GM12878 (cell line): ENCODE data around the gene LRP5. TPM values are rescaled to one million over a fixed set of nuclear protein-coding genes. Genes with fewer than 3 reads are reported as not detected.

ENCODE experiments used
- ATAC-seq: fragments of 200-7000 bp; cut with Tn5 transposase; 3 replicates; pipeline ENCODE4 v1.9.1; 2020; ENCODE audit warnings: mild to moderate bottlenecking, moderate library complexity
- BruUV-seq: library from RNA; stranded (reverse); fragments of 400-500 nt; replicated peaks from 2 replicates; lab custom pipeline; 2021; lab: Mats Ljungman, UMichigan
- CTCF ChIA-PET: fragments of 300-600 bp; sonication (Branson Sonifier 250); formaldehyde crosslinking; extraction: SDS; loops from one replicate; lab custom pipeline; 2021; ENCODE audit warnings: inconsistent platforms; lab: Yijun Ruan, JAX
- POLR2A ChIA-PET: fragments of 350-600 bp; formaldehyde crosslinking; extraction: SDS; loops from one replicate; lab custom pipeline; 2021; ENCODE audit warnings: inconsistent platforms; lab: Charles Lee
- RAD21 ChIA-PET: fragments of 300-600 bp; sonication (Branson Sonifier 250); formaldehyde crosslinking; loops from one replicate; lab custom pipeline; 2023; ENCODE audit warnings: antibody characterized with exemption; ENCODE audit not compliant: unreplicated experiment; lab: Charles Lee
- SMC1A ChIA-PET: fragments of 300-600 bp; sonication (Branson Sonifier 250); formaldehyde crosslinking; loops from one replicate; lab custom pipeline; 2023; ENCODE audit not compliant: unreplicated experiment, uncharacterized antibody; lab: Charles Lee
- DNase-seq: peaks from one replicate; pipeline ENCODE4 v3.0.0-alpha.2; 2011; ENCODE audit warnings: low read depth, low spot score
- FAIRE-seq: peaks from 3 replicates; lab custom pipeline; 2011; peaks lifted over from hg19 to GRCh38; lab: Jason Lieb, UNC
- H2AFZ ChIP-seq: 2 replicates; pipeline ENCODE4 v1.6.0; 2011; ENCODE audit warnings: low read depth, low read length, control low read depth; ENCODE audit not compliant: control insufficient read depth
- H3K27ac ChIP-seq: 2 replicates; pipeline ENCODE4 v1.5.1; 2011; ENCODE audit warnings: control low read depth; ENCODE audit not compliant: control insufficient read depth, insufficient read depth
- H3K27me3 ChIP-seq, 2 experiments: replicated peaks in 1 of 2; 2 replicates each; pipeline versions ENCODE4 v1.6.0 to v1.6.1; 2011; ENCODE audit warnings: low read length in 1 of 2; ENCODE audit not compliant: control insufficient read depth in 2 of 2, insufficient read depth in 2 of 2
- H3K36me3 ChIP-seq, 2 experiments: 2 replicates each; pipeline ENCODE4 v1.5.1; 2011; ENCODE audit warnings: low read length in 1 of 2; ENCODE audit not compliant: control insufficient read depth in 2 of 2, insufficient read depth in 2 of 2
- H3K4me1 ChIP-seq: 2 replicates; pipeline ENCODE4 v1.6.1; 2011; ENCODE audit warnings: mild to moderate bottlenecking, low read length, moderate library complexity, mixed read lengths; ENCODE audit not compliant: control insufficient read depth, insufficient read depth
- H3K4me2 ChIP-seq: 2 replicates; pipeline ENCODE4 v1.6.0; 2011; ENCODE audit warnings: control low read depth; ENCODE audit not compliant: control insufficient read depth, insufficient read depth
- H3K4me3 ChIP-seq: fragments of 200-600 bp; sonication (generic); 2 replicates; pipeline ENCODE4 v1.5.1; 2016
- H3K79me2 ChIP-seq: 2 replicates; pipeline ENCODE4 v1.6.0; 2011; ENCODE audit warnings: low read length; ENCODE audit not compliant: control insufficient read depth, insufficient read depth
- H3K9ac ChIP-seq: 2 replicates; pipeline ENCODE4 v1.8.0; 2011; ENCODE audit warnings: low read length, control low read depth, mixed read lengths; ENCODE audit not compliant: control insufficient read depth, insufficient read depth
- H3K9me3 ChIP-seq: replicated peaks from 3 replicates; pipeline ENCODE4 v1.5.1; 2011; ENCODE audit warnings: mild to moderate bottlenecking, low read length; ENCODE audit not compliant: control insufficient read depth, insufficient read depth
- H4K20me1 ChIP-seq: 2 replicates; pipeline ENCODE4 v1.6.0; 2011; ENCODE audit not compliant: control insufficient read depth, insufficient read depth
- KDM1A ChIP-seq: fragments of 200-600 bp; sonication (generic); IDR thresholded peaks from 2 replicates; pipeline ENCODE4 v1.6.1; 2016; ENCODE audit warnings: borderline replicate concordance
- LARP7 ChIP-seq: fragments of 450-650 bp; IDR thresholded peaks from 2 replicates; pipeline ENCODE4 v1.6.1; 2017; ENCODE audit warnings: mild to moderate bottlenecking
- MEF2B ChIP-seq: fragments of 450-650 bp; IDR thresholded peaks from 2 replicates; pipeline ENCODE4 v1.6.1; 2018; ENCODE audit warnings: mild to moderate bottlenecking, moderate library complexity; ENCODE audit not compliant: partially characterized antibody, poor library complexity, severe bottlenecking
- RBBP5 ChIP-seq: fragments of 200-600 bp; sonication (generic); conservative IDR thresholded peaks from 2 replicates; pipeline ENCODE4 v1.6.1; 2016
- SRF ChIP-seq, 2 experiments: IDR thresholded peaks; 2 replicates each; pipeline ENCODE4 v1.6.1; 2011; ENCODE audit warnings: low read depth in 2 of 2, low read length in 2 of 2, mild to moderate bottlenecking in 1 of 2, moderate library complexity in 1 of 2
- TARDBP ChIP-seq: IDR thresholded peaks from 2 replicates; pipeline ENCODE4 v1.6.1; 2016; ENCODE audit warnings: borderline replicate concordance
- TCF7 ChIP-seq: IDR thresholded peaks from 2 replicates; pipeline ENCODE4 v1.6.1; 2014; ENCODE audit warnings: antibody characterized with exemption, borderline replicate concordance
- YBX1 ChIP-seq: fragments of 450-650 bp; IDR thresholded peaks from 2 replicates; pipeline ENCODE4 v1.6.1; 2016; ENCODE audit warnings: antibody characterized with exemption
- ZNF217 ChIP-seq: fragments of 450-650 bp; IDR thresholded peaks from 2 replicates; pipeline ENCODE4 v1.6.1; 2017; ENCODE audit warnings: antibody characterized with exemption, mild to moderate bottlenecking
- ZNF274 ChIP-seq: IDR thresholded peaks from one replicate; pipeline ENCODE4 v1.8.0; 2011; ENCODE audit not compliant: insufficient read length, insufficient read depth
- WGBS: methylation state at CpG from one replicate; pipeline ENCODE4 v1.1.6; 2016; ENCODE audit warnings: low lambda C conversion rate; ENCODE audit not compliant: insufficient replicate concordance, insufficient coverage; ENCODE audit errors: missing lambda C conversion rate; 5-methylcytosine and 5-hydroxymethylcytosine counted together
- in situ Hi-C: fragments of 300-500 bp; cut with MboI; formaldehyde crosslinking; loops from 9 replicates; pipeline ENCODE4 v1.14.3; 2018; ENCODE audit warnings: mixed read lengths
- intact Hi-C: fragments of 100-400 bp; cut with micrococcal nuclease; formaldehyde crosslinking; loops from one replicate; pipeline ENCODE4 v1.14.2; 2022; ENCODE audit not compliant: unreplicated experiment
- polyA plus RNA-seq, 11 experiments: library from polyadenylated mRNA; depleted of rRNA in 4 of 11; unstranded in 6 of 11; stranded (reverse) in 5 of 11; fragments of >200 nt; fragmentation: Nextera tagmentation in 4 of 11; fragmentation: Illumina TruSeq in 1 of 11; extraction: Ambion mirVana in 4 of 11; extraction: Trizol in 1 of 11; gene quantifications; 1 replicate in 1 of 11; 2 replicates in 10 of 11; pipeline versions ENCODE4 v1.2.1 to v1.2.3, GENCODE V29; 2011 to 2016; ENCODE audit warnings: inconsistent platforms in 2 of 11, missing spikeins in 2 of 11, low read depth in 1 of 11
- total RNA-seq, 4 experiments: library from RNA; depleted of rRNA in 3 of 4; stranded (reverse); fragments of >200 nt in 3 of 4; fragmentation: Illumina TruSeq in 1 of 4; extraction: Trizol in 1 of 4; gene quantifications; 2 replicates each; pipeline versions ENCODE4 v1.2.1 to v1.2.3, GENCODE V29; 2013 to 2021
- TF ChIP-seq, protein P1 (sequence below): fragments of 450-650 bp; formaldehyde crosslinking; IDR thresholded peaks from 2 replicates; pipeline ENCODE4 v1.4.0; 2022; ENCODE audit warnings: mild to moderate bottlenecking, moderate library complexity
- TF ChIP-seq, protein P2 (sequence below): fragments of 450-650 bp; IDR thresholded peaks from 2 replicates; pipeline ENCODE4 v1.6.1; 2018; ENCODE audit warnings: borderline replicate concordance, mild to moderate bottlenecking; ENCODE audit not compliant: partially characterized antibody
- TF ChIP-seq, protein P3 (sequence below): fragments of 450-650 bp; formaldehyde crosslinking; IDR thresholded peaks from 2 replicates; pipeline ENCODE4 v1.4.0; 2020; ENCODE audit warnings: mild to moderate bottlenecking, moderate library complexity

Gene LRP5
- total and polyA plus RNA-seq, 10 of the 15 experiments (the other 5 are each of a cell fraction or from before 2014, with no cell fraction given), result 0.37 to 34.0 (median 6.6) TPM

DNA sequence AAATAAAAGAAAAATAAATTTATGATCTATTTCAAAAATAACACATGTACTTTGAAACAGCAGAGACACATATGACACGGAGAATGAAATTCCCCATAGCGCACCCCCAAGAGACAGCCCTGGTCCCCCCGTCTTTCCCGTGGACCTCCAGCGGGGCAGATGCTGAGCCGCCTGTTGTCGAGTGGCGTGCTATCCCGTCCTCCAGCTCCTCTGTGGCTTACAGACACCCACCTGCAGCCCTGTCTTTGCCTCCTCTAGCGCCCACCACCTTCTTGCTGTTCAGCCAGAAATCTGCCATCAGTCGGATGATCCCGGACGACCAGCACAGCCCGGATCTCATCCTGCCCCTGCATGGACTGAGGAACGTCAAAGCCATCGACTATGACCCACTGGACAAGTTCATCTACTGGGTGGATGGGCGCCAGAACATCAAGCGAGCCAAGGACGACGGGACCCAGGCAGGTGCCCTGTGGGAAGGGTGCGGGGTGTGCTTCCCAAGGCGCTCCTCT lies 103.7 kb downstream of the LRP5 start (continued):
- TF ChIP-seq, protein P1, sequence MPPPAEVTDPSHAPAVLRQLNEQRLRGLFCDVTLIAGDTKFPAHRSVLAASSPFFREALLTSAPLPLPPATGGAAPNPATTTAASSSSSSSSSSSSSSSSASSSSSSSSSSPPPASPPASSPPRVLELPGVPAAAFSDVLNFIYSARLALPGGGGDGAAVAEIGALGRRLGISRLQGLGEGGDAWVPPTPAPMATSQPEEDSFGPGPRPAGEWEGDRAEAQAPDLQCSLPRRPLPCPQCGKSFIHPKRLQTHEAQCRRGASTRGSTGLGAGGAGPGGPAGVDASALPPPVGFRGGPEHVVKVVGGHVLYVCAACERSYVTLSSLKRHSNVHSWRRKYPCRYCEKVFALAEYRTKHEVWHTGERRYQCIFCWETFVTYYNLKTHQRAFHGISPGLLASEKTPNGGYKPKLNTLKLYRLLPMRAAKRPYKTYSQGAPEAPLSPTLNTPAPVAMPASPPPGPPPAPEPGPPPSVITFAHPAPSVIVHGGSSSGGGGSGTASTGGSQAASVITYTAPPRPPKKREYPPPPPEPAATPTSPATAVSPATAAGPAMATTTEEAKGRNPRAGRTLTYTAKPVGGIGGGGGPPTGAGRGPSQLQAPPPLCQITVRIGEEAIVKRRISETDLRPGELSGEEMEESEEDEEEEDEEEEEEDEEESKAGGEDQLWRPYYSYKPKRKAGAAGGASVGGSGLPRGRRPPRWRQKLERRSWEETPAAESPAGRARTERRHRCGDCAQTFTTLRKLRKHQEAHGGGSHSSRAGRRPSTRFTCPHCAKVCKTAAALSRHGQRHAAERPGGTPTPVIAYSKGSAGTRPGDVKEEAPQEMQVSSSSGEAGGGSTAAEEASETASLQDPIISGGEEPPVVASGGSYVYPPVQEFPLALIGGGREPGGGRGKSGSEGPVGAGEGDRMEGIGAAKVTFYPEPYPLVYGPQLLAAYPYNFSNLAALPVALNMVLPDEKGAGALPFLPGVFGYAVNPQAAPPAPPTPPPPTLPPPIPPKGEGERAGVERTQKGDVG (CRISPR knock-in tag), result no peak
- no peak for TF ChIP-seq MEF2B
- TF ChIP-seq, all 136 proteins: peak for 0

DNA sequence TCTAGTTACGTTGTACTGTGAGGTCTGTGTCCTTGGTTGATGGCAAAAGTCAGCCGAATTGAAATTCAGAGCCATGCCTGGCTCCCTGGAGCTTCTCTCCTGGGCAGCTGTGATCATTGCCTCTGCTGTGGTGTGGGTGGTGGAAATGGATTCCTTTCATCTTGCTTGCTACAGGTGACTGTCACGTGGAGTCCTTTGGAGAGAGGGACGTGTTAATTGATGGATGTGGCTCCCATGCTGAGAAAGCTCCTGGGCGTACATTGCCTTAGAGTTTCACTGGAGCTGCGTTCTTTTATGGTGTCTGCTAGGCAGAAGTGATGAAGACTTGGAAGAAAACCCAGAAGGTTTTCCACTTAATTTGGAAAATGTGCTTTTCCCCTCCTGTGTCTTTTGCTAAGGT lies 106.3 kb downstream of the LRP5 start:
- BruUV-seq, result no TSS peak
- no peak for FAIRE-seq
- Histone ChIP-seq H3K36me3 (peaks cover 3 to 12% of the 10 kb centered on the region in 2 experiments; a peak in 3 of 4 replicates), H4K20me1 (no peaks in the 10 kb centered on the region), H3K27ac (no peak overlapping the region), H3K9ac (no peak overlapping the region)
- WGBS, result 88% methylated on average over 6 of the region's 6 CpGs
- no peak for TF ChIP-seq YBX1
- TF ChIP-seq KDM1A, result no peak
- TF ChIP-seq, protein P2, sequence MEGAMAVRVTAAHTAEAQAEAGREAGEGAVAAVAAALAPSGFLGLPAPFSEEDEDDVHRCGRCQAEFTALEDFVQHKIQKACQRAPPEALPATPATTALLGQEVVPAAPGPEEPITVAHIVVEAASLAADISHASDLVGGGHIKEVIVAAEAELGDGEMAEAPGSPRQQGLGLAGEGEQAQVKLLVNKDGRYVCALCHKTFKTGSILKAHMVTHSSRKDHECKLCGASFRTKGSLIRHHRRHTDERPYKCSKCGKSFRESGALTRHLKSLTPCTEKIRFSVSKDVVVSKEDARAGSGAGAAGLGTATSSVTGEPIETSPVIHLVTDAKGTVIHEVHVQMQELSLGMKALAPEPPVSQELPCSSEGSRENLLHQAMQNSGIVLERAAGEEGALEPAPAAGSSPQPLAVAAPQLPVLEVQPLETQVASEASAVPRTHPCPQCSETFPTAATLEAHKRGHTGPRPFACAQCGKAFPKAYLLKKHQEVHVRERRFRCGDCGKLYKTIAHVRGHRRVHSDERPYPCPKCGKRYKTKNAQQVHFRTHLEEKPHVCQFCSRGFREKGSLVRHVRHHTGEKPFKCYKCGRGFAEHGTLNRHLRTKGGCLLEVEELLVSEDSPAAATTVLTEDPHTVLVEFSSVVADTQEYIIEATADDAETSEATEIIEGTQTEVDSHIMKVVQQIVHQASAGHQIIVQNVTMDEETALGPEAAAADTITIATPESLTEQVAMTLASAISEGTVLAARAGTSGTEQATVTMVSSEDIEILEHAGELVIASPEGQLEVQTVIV, result no peak
- no peak for TF ChIP-seq ZNF274
- no peak for TF ChIP-seq TARDBP
- TF ChIP-seq RBBP5, result no peak
- no peak for TF ChIP-seq SRF (IDR thresholded peaks at IDR 0.05; ENCODE audit: low read depth in 2 of 2, low read length in 2 of 2)
- TF ChIP-seq ZNF217, result no peak
- TF ChIP-seq TCF7, result no peak
- TF ChIP-seq LARP7, result no peak
- TF ChIP-seq, protein P3, sequence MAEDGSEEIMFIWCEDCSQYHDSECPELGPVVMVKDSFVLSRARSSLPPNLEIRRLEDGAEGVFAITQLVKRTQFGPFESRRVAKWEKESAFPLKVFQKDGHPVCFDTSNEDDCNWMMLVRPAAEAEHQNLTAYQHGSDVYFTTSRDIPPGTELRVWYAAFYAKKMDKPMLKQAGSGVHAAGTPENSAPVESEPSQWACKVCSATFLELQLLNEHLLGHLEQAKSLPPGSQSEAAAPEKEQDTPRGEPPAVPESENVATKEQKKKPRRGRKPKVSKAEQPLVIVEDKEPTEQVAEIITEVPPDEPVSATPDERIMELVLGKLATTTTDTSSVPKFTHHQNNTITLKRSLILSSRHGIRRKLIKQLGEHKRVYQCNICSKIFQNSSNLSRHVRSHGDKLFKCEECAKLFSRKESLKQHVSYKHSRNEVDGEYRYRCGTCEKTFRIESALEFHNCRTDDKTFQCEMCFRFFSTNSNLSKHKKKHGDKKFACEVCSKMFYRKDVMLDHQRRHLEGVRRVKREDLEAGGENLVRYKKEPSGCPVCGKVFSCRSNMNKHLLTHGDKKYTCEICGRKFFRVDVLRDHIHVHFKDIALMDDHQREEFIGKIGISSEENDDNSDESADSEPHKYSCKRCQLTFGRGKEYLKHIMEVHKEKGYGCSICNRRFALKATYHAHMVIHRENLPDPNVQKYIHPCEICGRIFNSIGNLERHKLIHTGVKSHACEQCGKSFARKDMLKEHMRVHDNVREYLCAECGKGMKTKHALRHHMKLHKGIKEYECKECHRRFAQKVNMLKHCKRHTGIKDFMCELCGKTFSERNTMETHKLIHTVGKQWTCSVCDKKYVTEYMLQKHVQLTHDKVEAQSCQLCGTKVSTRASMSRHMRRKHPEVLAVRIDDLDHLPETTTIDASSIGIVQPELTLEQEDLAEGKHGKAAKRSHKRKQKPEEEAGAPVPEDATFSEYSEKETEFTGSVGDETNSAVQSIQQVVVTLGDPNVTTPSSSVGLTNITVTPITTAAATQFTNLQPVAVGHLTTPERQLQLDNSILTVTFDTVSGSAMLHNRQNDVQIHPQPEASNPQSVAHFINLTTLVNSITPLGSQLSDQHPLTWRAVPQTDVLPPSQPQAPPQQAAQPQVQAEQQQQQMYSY (CRISPR knock-in tag), result no peak
- TF ChIP-seq, all 136 proteins: peak for 0
- H2AFZ ChIP-seq, result no peak overlapping the region
- ChIA-PET CTCF (no interaction called here), RAD21 (no interaction called here), SMC1A (no interaction called here), POLR2A (no interaction called here)
- H3K79me2 ChIP-seq, result no peaks in the 10 kb centered on the region
- no peak for ATAC-seq
- H3K4me1 ChIP-seq, result peaks cover 12% of the 10 kb centered on the region
- H3K4me3 ChIP-seq, result no peak overlapping the region
- no peaks in the 10 kb centered on the region for H3K9me3 ChIP-seq
- H3K27me3 ChIP-seq, result no peaks in the 10 kb centered on the region
- no peak for DNase-seq
- in situ Hi-C loops, result no loop called here
- no peak overlapping the region for H3K4me2 ChIP-seq
- intact Hi-C loops, result no loop called here
